ENCODE results near the gene AIFM3. TPM values are rescaled to one million over a fixed set of nuclear protein-coding genes. Genes with fewer than 3 reads are reported as not detected.

AIFM3 gene
- total RNA-seq, 4 donors from 2014 or later, result 112 to 150 (median 126) TPM

GRCh38 chr22:20981787-20982562 lies 14.9 kb downstream of the AIFM3 start, which contains the start of gene LZTR1:
LZTR1 (plus strand) TSS chr22:20982297; CDS start chr22:20982372, 75 bp downstream.
- 0% methylated on average over 77 of the region's 87 CpGs; no CpG with 5 or more reads in 1 of the 2 donors for WGBS, 2 donors (ENCODE audit: low coverage in 1 of 2)
- peak within 1 kb of the TSS; percentile 85 to 94 (median 92) for H3K27ac ChIP-seq
- intact Hi-C loops (cut with DNase I; ENCODE audit: low total_unique reads) (no loop called here), in situ Hi-C loops (cut with MboI; ENCODE audit: low pct_ligation_motif_present in 1 of 4, low pct_unique_long_range_greater_than_20kb in 1 of 4, low sequenced_read_pairs in 3 of 4) (no loop called here)
- H3K9me3 ChIP-seq, result no peaks in the 10 kb centered on the region
- peak; percentile 86 for DNase-seq
- peaks cover 0 to 4% (median 0%) of the 10 kb centered on the region in 4 donors for H3K36me3 ChIP-seq
- peak within 1 kb of the TSS; percentile 58 to 73 (median 62) for H3K4me3 ChIP-seq
- H3K4me1 ChIP-seq, result peaks cover 17 to 38% (median 30%) of the 10 kb centered on the region in 4 donors
- no peaks in the 10 kb centered on the region for H3K27me3 ChIP-seq
- TF ChIP-seq POLR2A (IDR thresholded peaks at IDR 0.05) (peak; percentile 90), EP300 (IDR thresholded peaks at IDR 0.05; ENCODE audit: low read depth) (no peak), CTCF (IDR thresholded peaks at IDR 0.05) (peak; percentile 37 to 51 (median 44)), POLR2AphosphoS5 (IDR thresholded peaks at IDR 0.05) (peak; percentile 95 to 98 (median 96))

- Histone ChIP-seq H3K36me3 (peaks cover 0 to 9% (median 0%) of the 10 kb centered on the region in 4 donors), H3K4me3 (peak overlapping the region; percentile 58 to 73 (median 62)), H3K4me1 (peaks cover 17 to 38% (median 30%) of the 10 kb centered on the region in 4 donors), H3K27me3 (no peaks in the 10 kb centered on the region), H3K9me3 (no peaks in the 10 kb centered on the region), H3K27ac (peak overlapping the region; percentile 85 to 94 (median 92))
- in situ Hi-C loops (cut with MboI; ENCODE audit: low pct_ligation_motif_present in 1 of 4, low pct_unique_long_range_greater_than_20kb in 1 of 4, low sequenced_read_pairs in 3 of 4) (no loop called here), intact Hi-C loops (cut with DNase I; ENCODE audit: low total_unique reads) (no loop called here)
- DNase-seq, result no peak
- 2% methylated on average over 12 of the region's 12 CpGs; no CpG with 5 or more reads in 1 of the 2 donors for WGBS, 2 donors (ENCODE audit: low coverage in 1 of 2)
- TF ChIP-seq EP300 (IDR thresholded peaks at IDR 0.05; ENCODE audit: low read depth) (no peak), CTCF (IDR thresholded peaks at IDR 0.05) (no peak), POLR2AphosphoS5 (IDR thresholded peaks at IDR 0.05) (no peak), POLR2A (IDR thresholded peaks at IDR 0.05) (no peak)
Measured at GRCh38 chr22:20982563-20982882, 15.5 kb downstream of the AIFM3 start.

- Histone ChIP-seq H3K4me3 (peak overlapping the region in 3 of 4 donors; percentile 58 to 73 (median 59)), H3K4me1 (peaks cover 17 to 38% (median 30%) of the 10 kb centered on the region in 4 donors), H3K9me3 (no peaks in the 10 kb centered on the region), H3K27ac (peak overlapping the region in 3 of 4 donors; percentile 85 to 94 (median 90)), H3K27me3 (no peaks in the 10 kb centered on the region), H3K36me3 (peaks cover 0 to 9% (median 0%) of the 10 kb centered on the region in 4 donors)
- no peak for TF ChIP-seq CTCF (IDR thresholded peaks at IDR 0.05)
- TF ChIP-seq EP300 (IDR thresholded peaks at IDR 0.05; ENCODE audit: low read depth), result no peak
- no peak for TF ChIP-seq POLR2AphosphoS5 (IDR thresholded peaks at IDR 0.05)
- no peak for TF ChIP-seq POLR2A (IDR thresholded peaks at IDR 0.05)
- WGBS, 2 donors (ENCODE audit: low coverage in 1 of 2), result 62% methylated on average over 4 of the region's 5 CpGs; no CpG with 5 or more reads in 1 of the 2 donors
- DNase-seq, result no peak
- intact Hi-C loops (cut with DNase I; ENCODE audit: low total_unique reads), result no loop called here
- in situ Hi-C loops (cut with MboI; ENCODE audit: low pct_ligation_motif_present in 1 of 4, low pct_unique_long_range_greater_than_20kb in 1 of 4, low sequenced_read_pairs in 3 of 4), result no loop called here
Measured at GRCh38 chr22:20983081-20983771, 16.2 kb downstream of the AIFM3 start.

- intact Hi-C loops (cut with DNase I; ENCODE audit: low total_unique reads), result no loop called here
- TF ChIP-seq CTCF (IDR thresholded peaks at IDR 0.05) (no peak), EP300 (IDR thresholded peaks at IDR 0.05; ENCODE audit: low read depth) (no peak), POLR2AphosphoS5 (IDR thresholded peaks at IDR 0.05) (no peak), POLR2A (IDR thresholded peaks at IDR 0.05) (no peak)
- Histone ChIP-seq H3K4me1 (peaks cover 17 to 24% (median 20%) of the 10 kb centered on the region in 4 donors), H3K4me3 (no peak overlapping the region), H3K27me3 (no peaks in the 10 kb centered on the region), H3K27ac (no peak overlapping the region), H3K9me3 (no peaks in the 10 kb centered on the region), H3K36me3 (peaks cover 0 to 9% (median 0%) of the 10 kb centered on the region in 4 donors)
- 99% methylated on average over 7 of the region's 7 CpGs; no CpG with 5 or more reads in 1 of the 2 donors for WGBS, 2 donors (ENCODE audit: low coverage in 1 of 2)
- DNase-seq, result no peak
- in situ Hi-C loops (cut with MboI; ENCODE audit: low pct_ligation_motif_present in 1 of 4, low pct_unique_long_range_greater_than_20kb in 1 of 4, low sequenced_read_pairs in 3 of 4), result no loop called here
Measured at GRCh38 chr22:20985720-20986119, 18.7 kb downstream of the AIFM3 start.

Measured in transverse colon (tissue), 4 donors.